Activated B cell treated with CpG ODN at 0.5 μM for 24 hours (primary cell): ENCODE results near the gene ALDH3B1. TPM values are rescaled to one million over a fixed set of nuclear protein-coding genes. Genes with fewer than 3 reads are reported as not detected.

ENCODE experiments used
- ATAC-seq: fragments of 200-7000 bp; cut with Tn5 transposase; one replicate; pipeline ENCODE4 v1.10.0; 2021; ENCODE audit warnings: low read depth, mild to moderate bottlenecking, moderate library complexity
- CTCF ChIA-PET: fragments of 350-600 bp; sonication (Branson Sonifier 250); formaldehyde crosslinking; loops from one replicate; lab custom pipeline; 2021; ENCODE audit warnings: antibody characterized with exemption; lab: Charles Lee
- POLR2A ChIA-PET: fragments of 350-600 bp; sonication (Branson Sonifier 250); formaldehyde crosslinking; loops from one replicate; lab custom pipeline; 2021; ENCODE audit warnings: antibody characterized with exemption; lab: Charles Lee
- DNase-seq: peaks from one replicate; pipeline ENCODE4 v3.0.0; 2022
- H3K27ac Mint-ChIP-seq: one replicate; pipeline ENCODE4 v1.8.0; 2020; ENCODE audit warnings: mixed read lengths
- H3K27me3 Mint-ChIP-seq: one replicate; pipeline ENCODE4 v1.8.0; 2021; ENCODE audit warnings: mixed read lengths
- H3K36me3 Mint-ChIP-seq: one replicate; pipeline ENCODE4 v1.8.0; 2021; ENCODE audit warnings: low read depth, mixed read lengths
- H3K4me1 Mint-ChIP-seq: one replicate; pipeline ENCODE4 v1.8.0; 2021; ENCODE audit warnings: mixed read lengths
- H3K4me3 Mint-ChIP-seq: one replicate; pipeline ENCODE4 v1.8.0; 2020; ENCODE audit warnings: mild to moderate bottlenecking, mixed read lengths
- H3K9me3 Mint-ChIP-seq: one replicate; pipeline ENCODE4 v1.8.0; 2020; ENCODE audit warnings: mixed read lengths
- CTCF ChIP-seq: fragments of 200-600 bp; IDR thresholded peaks from one replicate; pipeline ENCODE4 v1.8.0; 2022; ENCODE audit warnings: antibody characterized with exemption, mild to moderate bottlenecking
- intact Hi-C: fragments of 100-400 bp; cut with micrococcal nuclease; formaldehyde crosslinking; loops from one replicate; pipeline ENCODE4 v1.15.1; 2024
- total RNA-seq: library from RNA; stranded (reverse); gene quantifications from 2 replicates; pipeline ENCODE4 v1.2.3, GENCODE V29; 2022

Gene ALDH3B1
- total RNA-seq, 1 donor from 2014 or later, result 0.53 TPM

GRCh38 chr11:68012843-68013610 lies 2.9 kb downstream of the ALDH3B1 start:
- Mint-ChIP-seq H3K27ac (no peak overlapping the region), H3K27me3 (no peaks in the 10 kb centered on the region), H3K4me3 (no peak overlapping the region), H3K4me1 (peaks cover 35% of the 10 kb centered on the region), H3K36me3 (no peaks in the 10 kb centered on the region), H3K9me3 (no peaks in the 10 kb centered on the region)
- TF ChIP-seq CTCF, result no peak
- CTCF ChIA-PET, result no interaction called here
- POLR2A ChIA-PET, result interaction anchor here (1.1 kb wide), 1 partner anchor 25 kb away, joined by 3 read pairs; no protein-coding TSS in a partner anchor
- DNase-seq (no peak), ATAC-seq (no peak)
- intact Hi-C loops, result no loop called here

- no peak overlapping the region for H3K4me3 Mint-ChIP-seq
- H3K27me3 Mint-ChIP-seq, result no peaks in the 10 kb centered on the region
- no peaks in the 10 kb centered on the region for H3K9me3 Mint-ChIP-seq
- no peaks in the 10 kb centered on the region for H3K36me3 Mint-ChIP-seq
- intact Hi-C loops, result no loop called here
- peaks cover 29% of the 10 kb centered on the region for H3K4me1 Mint-ChIP-seq
- no peak overlapping the region for H3K27ac Mint-ChIP-seq
- POLR2A ChIA-PET, result no interaction called here
- CTCF ChIA-PET, result no interaction called here
- DNase-seq, result no peak
- ATAC-seq, result no peak
- no peak for TF ChIP-seq CTCF
Observed at GRCh38 chr11:68013611-68014156, 3.6 kb downstream of the ALDH3B1 start.

- intact Hi-C loops, result no loop called here
- no peaks in the 10 kb centered on the region for H3K27me3 Mint-ChIP-seq
- CTCF ChIA-PET, result no interaction called here
- peaks cover 23% of the 10 kb centered on the region for H3K4me1 Mint-ChIP-seq
- H3K9me3 Mint-ChIP-seq, result no peaks in the 10 kb centered on the region
- no peak overlapping the region for H3K27ac Mint-ChIP-seq
- no peak for ATAC-seq
- POLR2A ChIA-PET, result no interaction called here
- no peak for TF ChIP-seq CTCF
- no peak for DNase-seq
- no peaks in the 10 kb centered on the region for H3K36me3 Mint-ChIP-seq
- H3K4me3 Mint-ChIP-seq, result no peak overlapping the region
Observed at GRCh38 chr11:68014157-68014946, 4.2 kb downstream of the ALDH3B1 start.

- no peak for DNase-seq
- Mint-ChIP-seq H3K36me3 (no peaks in the 10 kb centered on the region), H3K9me3 (no peaks in the 10 kb centered on the region), H3K4me1 (peaks cover 16% of the 10 kb centered on the region), H3K27me3 (no peaks in the 10 kb centered on the region), H3K4me3 (no peak overlapping the region), H3K27ac (no peak overlapping the region)
- no peak for TF ChIP-seq CTCF
- ChIA-PET CTCF (no interaction called here), POLR2A (no interaction called here)
- no peak for ATAC-seq
- intact Hi-C loops, result no loop called here
Observed at GRCh38 chr11:68014947-68015447, 4.9 kb downstream of the ALDH3B1 start.

- intact Hi-C loops, result no loop called here
- Mint-ChIP-seq H3K4me1 (peaks cover 12% of the 10 kb centered on the region), H3K4me3 (no peak overlapping the region), H3K27ac (no peak overlapping the region), H3K27me3 (no peaks in the 10 kb centered on the region), H3K36me3 (no peaks in the 10 kb centered on the region), H3K9me3 (no peaks in the 10 kb centered on the region)
- ATAC-seq, result no peak
- TF ChIP-seq CTCF, result no peak
- CTCF ChIA-PET, result no interaction called here
- POLR2A ChIA-PET, result no interaction called here
- DNase-seq, result no peak
Observed at GRCh38 chr11:68015467-68015866, 5.3 kb downstream of the ALDH3B1 start.
